Gastroesophageal sphincter (tissue), 4 donors: ENCODE results near the gene LSR. TPM values are rescaled to one million over a fixed set of nuclear protein-coding genes. Genes with fewer than 3 reads are reported as not detected.

ENCODE experiments used
- ATAC-seq: fragments of 150-250 bp; one replicate; pipeline ENCODE4 v1.9.1; 2016; ENCODE audit warnings: mild to moderate bottlenecking, moderate library complexity
- H3K27ac ChIP-seq, 4 donors: fragments of 200-600 bp; sonication (generic) in 3 of 4; 1 replicate in 3 of 4; 2 replicates in 1 of 4; pipeline ENCODE4 v1.5.1; 2016 to 2019
- H3K27me3 ChIP-seq: fragments of 200-600 bp; sonication (generic); one replicate; pipeline ENCODE4 v1.5.1; 2019
- H3K36me3 ChIP-seq, 2 donors: fragments of 200-600 bp; sonication (generic); one replicate each; pipeline ENCODE4 v1.5.1; 2019; ENCODE audit warnings: control low read depth in 1 of 2
- H3K4me1 ChIP-seq, 3 donors: fragments of 200-600 bp; sonication (generic); 1 replicate in 2 of 3; 2 replicates in 1 of 3; pipeline ENCODE4 v1.5.1; 2016 to 2019; ENCODE audit warnings: control low read depth in 2 of 3
- H3K4me3 ChIP-seq, 2 donors: fragments of 200-600 bp; sonication (generic); one replicate each; pipeline ENCODE4 v1.5.1; 2019; ENCODE audit warnings: mild to moderate bottlenecking in 1 of 2, moderate library complexity in 1 of 2
- H3K9me3 ChIP-seq, 3 donors: fragments of 200-600 bp; sonication (generic); one replicate each; pipeline ENCODE4 v1.5.1; 2017 to 2019; ENCODE audit warnings: control low read depth in 2 of 3
- EP300 ChIP-seq: sonication (generic); formaldehyde crosslinking; IDR thresholded peaks from one replicate; pipeline ENCODE4 v1.6.1; 2017; ENCODE audit warnings: antibody characterized with exemption, mild to moderate bottlenecking
- POLR2A ChIP-seq, 2 donors: fragments of 450-650 bp; IDR thresholded peaks; one replicate each; pipeline ENCODE4 v1.6.1; 2017; ENCODE audit warnings: antibody characterized with exemption in 2 of 2, mild to moderate bottlenecking in 2 of 2, moderate library complexity in 1 of 2
- POLR2AphosphoS5 ChIP-seq: sonication (generic); formaldehyde crosslinking; IDR thresholded peaks from one replicate; pipeline ENCODE4 v1.6.1; 2017; ENCODE audit warnings: antibody characterized with exemption
- WGBS, 2 donors: methylation state at CpG; one replicate each; pipeline ENCODE4 v1.1.5; 2018; ENCODE audit warnings: low coverage in 1 of 2; 5-methylcytosine and 5-hydroxymethylcytosine counted together
- total RNA-seq, 4 donors: library from RNA; depleted of rRNA; stranded (reverse); fragments of >200 nt; gene quantifications; one replicate each; pipeline ENCODE4 v1.1.0, GENCODE V29; 2016
- TF ChIP-seq, protein P1 (sequence below), 4 experiments: fragments of 200-600 bp in 2 of 4; fragments of 450-650 bp in 2 of 4; sonication (generic) in 1 of 4; IDR thresholded peaks; one replicate each; pipeline ENCODE4 v1.5.1; 2017 to 2019; ENCODE audit warnings: antibody characterized with exemption in 4 of 4, mild to moderate bottlenecking in 2 of 4, moderate library complexity in 2 of 4

LSR gene
- total RNA-seq, 4 donors from 2014 or later, result 3.3 to 6.6 (median 5.2) TPM

DNA sequence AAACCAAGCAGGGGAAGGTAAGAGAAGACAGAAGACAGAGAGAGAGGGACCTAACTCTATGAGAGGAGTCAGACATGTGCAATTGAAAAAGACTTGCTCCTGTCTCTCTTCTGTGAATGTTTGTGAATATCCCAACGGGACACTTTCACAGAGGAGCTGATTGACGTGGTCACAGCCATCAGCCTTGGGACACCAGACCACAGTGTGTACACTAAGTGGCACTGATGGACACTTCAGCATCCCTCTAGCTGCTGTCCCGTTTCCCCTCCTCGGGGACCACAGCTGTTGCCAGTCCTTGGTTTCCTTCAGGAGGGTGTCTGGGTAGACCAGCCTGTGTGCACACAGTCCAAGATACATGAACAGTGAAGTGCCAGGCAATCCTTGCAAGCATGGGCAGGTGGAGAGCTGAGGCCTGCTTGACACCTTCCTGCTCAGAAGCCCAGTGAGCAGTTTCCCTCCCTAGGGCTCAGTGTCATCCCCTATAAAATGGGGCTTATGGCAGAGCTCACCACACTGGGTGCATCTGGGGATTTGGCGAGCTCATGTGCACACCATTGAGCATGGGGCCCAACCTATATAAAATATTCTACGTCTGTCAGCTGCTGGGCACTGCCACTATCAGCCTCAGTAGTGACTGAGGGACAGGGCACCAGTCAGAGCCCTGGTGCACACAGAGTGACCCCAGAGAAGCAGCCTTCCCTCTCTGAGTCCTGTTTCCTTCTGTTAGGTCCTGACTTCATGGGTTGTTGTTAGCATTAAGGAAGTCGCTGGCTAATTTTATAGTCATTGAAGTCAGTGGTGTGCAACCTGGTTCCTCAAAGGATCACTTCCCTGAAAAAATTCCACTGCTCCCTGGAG is 15.7 kb downstream of the LSR start:
- TF ChIP-seq, protein P1, sequence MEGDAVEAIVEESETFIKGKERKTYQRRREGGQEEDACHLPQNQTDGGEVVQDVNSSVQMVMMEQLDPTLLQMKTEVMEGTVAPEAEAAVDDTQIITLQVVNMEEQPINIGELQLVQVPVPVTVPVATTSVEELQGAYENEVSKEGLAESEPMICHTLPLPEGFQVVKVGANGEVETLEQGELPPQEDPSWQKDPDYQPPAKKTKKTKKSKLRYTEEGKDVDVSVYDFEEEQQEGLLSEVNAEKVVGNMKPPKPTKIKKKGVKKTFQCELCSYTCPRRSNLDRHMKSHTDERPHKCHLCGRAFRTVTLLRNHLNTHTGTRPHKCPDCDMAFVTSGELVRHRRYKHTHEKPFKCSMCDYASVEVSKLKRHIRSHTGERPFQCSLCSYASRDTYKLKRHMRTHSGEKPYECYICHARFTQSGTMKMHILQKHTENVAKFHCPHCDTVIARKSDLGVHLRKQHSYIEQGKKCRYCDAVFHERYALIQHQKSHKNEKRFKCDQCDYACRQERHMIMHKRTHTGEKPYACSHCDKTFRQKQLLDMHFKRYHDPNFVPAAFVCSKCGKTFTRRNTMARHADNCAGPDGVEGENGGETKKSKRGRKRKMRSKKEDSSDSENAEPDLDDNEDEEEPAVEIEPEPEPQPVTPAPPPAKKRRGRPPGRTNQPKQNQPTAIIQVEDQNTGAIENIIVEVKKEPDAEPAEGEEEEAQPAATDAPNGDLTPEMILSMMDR (IDR thresholded peaks at IDR 0.05), result no peak
- no peak for TF ChIP-seq POLR2AphosphoS5
- TF ChIP-seq POLR2A (IDR thresholded peaks at IDR 0.05), result no peak
- TF ChIP-seq EP300, result no peak
- H3K27ac ChIP-seq, result no peak overlapping the region
- H3K4me1 ChIP-seq, result peaks cover 0 to 30% (median 24%) of the 10 kb centered on the region in 3 donors
- no peaks in the 10 kb centered on the region for H3K36me3 ChIP-seq
- no peaks in the 10 kb centered on the region for H3K27me3 ChIP-seq
- 74 to 82% methylated on average over 2 to 5 of the region's 7 CpGs for WGBS, 2 donors
- H3K4me3 ChIP-seq, result no peak overlapping the region
- ATAC-seq, result no peak
- no peaks in the 10 kb centered on the region for H3K9me3 ChIP-seq

GRCh38 chr19:35265126-35265899 is 16.5 kb downstream of the LSR start:
- peaks cover 0 to 4% of the 10 kb centered on the region in 2 donors for H3K36me3 ChIP-seq
- H3K27ac ChIP-seq, result peak overlapping the region in 3 of 4 donors; percentile 7 to 96 (median 93)
- H3K4me1 ChIP-seq, result peaks cover 0 to 38% (median 32%) of the 10 kb centered on the region in 3 donors
- WGBS, 2 donors, result 0 to 44% methylated on average over 1 to 6 of the region's 6 CpGs
- no peak for ATAC-seq
- TF ChIP-seq, protein P1 (IDR thresholded peaks at IDR 0.05), result no peak
- no peak for TF ChIP-seq POLR2AphosphoS5
- TF ChIP-seq POLR2A (IDR thresholded peaks at IDR 0.05), result no peak
- TF ChIP-seq EP300, result no peak
- no peak overlapping the region for H3K4me3 ChIP-seq
- H3K9me3 ChIP-seq, result no peaks in the 10 kb centered on the region
- no peaks in the 10 kb centered on the region for H3K27me3 ChIP-seq

GRCh38 chr19:35265900-35266519 is 17.2 kb downstream of the LSR start:
- H3K4me1 ChIP-seq, result peaks cover 0 to 43% (median 35%) of the 10 kb centered on the region in 3 donors
- peaks cover 0 to 11% of the 10 kb centered on the region in 2 donors for H3K36me3 ChIP-seq
- no peaks in the 10 kb centered on the region for H3K27me3 ChIP-seq
- no peak for ATAC-seq
- no peak overlapping the region for H3K4me3 ChIP-seq
- WGBS, 2 donors, result 78 to 90% methylated on average over 3 to 4 of the region's 10 CpGs
- no peaks in the 10 kb centered on the region for H3K9me3 ChIP-seq
- peak overlapping the region in 3 of 4 donors; percentile 91 to 96 (median 93) for H3K27ac ChIP-seq
- TF ChIP-seq EP300 (no peak), POLR2AphosphoS5 (no peak), POLR2A (IDR thresholded peaks at IDR 0.05) (no peak)
- TF ChIP-seq, protein P1 (IDR thresholded peaks at IDR 0.05), result no peak

- Histone ChIP-seq H3K27me3 (no peaks in the 10 kb centered on the region), H3K27ac (peak overlapping the region; percentile 79 to 96 (median 92)), H3K36me3 (peaks cover 0 to 18% of the 10 kb centered on the region in 2 donors), H3K9me3 (no peaks in the 10 kb centered on the region), H3K4me1 (peaks cover 0 to 46% (median 35%) of the 10 kb centered on the region in 3 donors), H3K4me3 (peak overlapping the region; percentile 71 to 94)
- ATAC-seq, result no peak
- TF ChIP-seq, protein P1 (IDR thresholded peaks at IDR 0.05), result no peak
- TF ChIP-seq EP300 (no peak), POLR2A (IDR thresholded peaks at IDR 0.05) (no peak)
- 0% methylated on average over 2 of the region's 39 CpGs; no CpG with 5 or more reads in 1 of the 2 donors for WGBS, 2 donors
These were observed 17.9 kb downstream of the LSR start for GRCh38 chr19:35266520-35267352.
